Muscle of back (tissue), 11 donors: Measurements from ENCODE around the gene DISC1. TPM values are rescaled to one million over a fixed set of nuclear protein-coding genes. Genes with fewer than 3 reads are reported as not detected.
"Not testable (repeated sequence)": the region's sequence is repeated elsewhere in the genome, so short reads cannot be mapped to it uniquely, and the experiment has no call there.

Experiments
- DNase-seq, 3 donors: peaks; one replicate each; pipeline versions ENCODE4 v3.0.0 to v3.0.0-alpha.2; 2013
- polyA plus RNA-seq, 10 donors: library from polyadenylated mRNA; unstranded; fragments of 120-200 nt; gene quantifications; one replicate each; pipeline ENCODE4 v1.2.1, GENCODE V29; 2013; ENCODE audit not compliant: insufficient read length in 10 of 10

The DISC1 gene
- polyA plus RNA-seq, 10 donors = 5.2 to 9.3 (median 7.2) TPM

DNA sequence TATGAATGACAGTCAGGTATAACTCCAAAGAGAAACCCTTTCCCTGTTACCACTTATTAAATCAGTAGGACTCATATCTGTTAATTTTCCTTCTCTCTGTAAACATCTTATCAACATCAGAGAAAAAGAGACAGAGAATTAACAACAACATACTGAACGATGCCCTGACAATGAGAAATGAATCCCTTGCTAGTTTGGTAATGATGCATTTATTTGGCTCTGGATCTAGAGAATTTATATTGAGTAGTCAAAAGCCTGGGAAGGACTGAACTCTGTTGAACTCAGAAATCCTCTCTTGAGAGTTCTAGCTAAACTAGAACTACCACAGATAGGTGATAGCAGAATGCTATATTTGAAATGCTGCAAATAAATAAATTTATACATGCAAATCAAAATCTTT, 325.6 kb downstream of the DISC1 start:
- DNase-seq = peak in 1 of 3 donors; percentile 47

DNA sequence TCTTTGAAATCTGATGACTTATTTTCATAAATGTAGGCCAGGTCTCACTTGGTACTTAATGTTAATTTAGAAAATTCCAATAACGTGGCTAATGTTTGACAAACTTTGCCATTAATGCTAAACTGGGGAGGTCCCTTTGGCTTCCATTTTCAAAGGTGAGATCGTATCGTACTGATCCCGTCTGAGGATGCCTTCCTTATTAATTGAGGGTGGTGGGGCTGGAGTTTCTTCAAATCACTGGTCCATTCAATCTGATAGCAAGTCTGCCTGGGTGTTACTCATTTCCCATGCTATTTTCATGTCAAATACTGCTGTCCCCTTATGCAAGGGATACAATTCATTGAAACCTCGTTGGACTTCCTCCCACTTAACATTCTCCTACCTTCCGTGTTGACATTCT, 327.1 kb downstream of the DISC1 start:
- no peak for DNase-seq

DNA sequence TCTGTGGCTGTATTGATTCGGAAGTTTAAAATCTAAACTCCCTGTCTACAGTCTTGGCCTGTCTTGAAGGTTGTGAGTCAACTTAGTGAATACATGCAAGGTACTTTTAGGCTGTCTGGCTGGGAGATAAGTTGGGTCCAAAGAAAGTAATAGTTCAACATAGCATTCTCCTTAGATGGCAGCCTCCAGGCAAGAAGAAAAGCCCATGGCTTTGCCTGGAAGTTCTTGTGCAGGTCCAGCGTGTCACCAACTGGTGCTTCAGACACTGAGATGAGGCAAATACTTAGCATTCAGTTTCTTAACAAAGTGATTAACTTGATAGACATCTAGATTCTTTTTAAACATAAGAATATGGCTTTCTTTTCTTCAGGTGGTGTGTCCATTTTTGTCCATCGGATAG, 328.2 kb downstream of the DISC1 start:
- DNase-seq = no peak

DNA sequence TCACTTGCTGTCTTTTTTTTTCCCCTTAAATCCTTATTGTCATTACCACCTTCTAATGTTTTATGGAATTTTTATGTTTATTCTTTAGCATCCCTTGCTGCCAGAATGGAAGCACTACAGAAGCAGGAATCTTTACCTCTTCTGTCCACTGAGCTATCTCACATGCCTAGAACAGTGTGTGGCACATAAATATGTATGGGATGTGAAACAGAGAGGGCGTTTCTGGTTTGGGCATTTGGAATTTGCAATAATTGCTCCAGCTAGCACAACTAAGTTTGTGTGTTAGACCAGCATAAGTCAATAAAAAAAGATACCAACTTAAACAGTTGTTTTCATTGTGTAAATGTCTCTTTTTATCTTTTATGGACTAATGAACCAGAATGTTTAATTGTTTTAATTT, 330.8 kb downstream of the DISC1 start:
- no peak for DNase-seq

DNA sequence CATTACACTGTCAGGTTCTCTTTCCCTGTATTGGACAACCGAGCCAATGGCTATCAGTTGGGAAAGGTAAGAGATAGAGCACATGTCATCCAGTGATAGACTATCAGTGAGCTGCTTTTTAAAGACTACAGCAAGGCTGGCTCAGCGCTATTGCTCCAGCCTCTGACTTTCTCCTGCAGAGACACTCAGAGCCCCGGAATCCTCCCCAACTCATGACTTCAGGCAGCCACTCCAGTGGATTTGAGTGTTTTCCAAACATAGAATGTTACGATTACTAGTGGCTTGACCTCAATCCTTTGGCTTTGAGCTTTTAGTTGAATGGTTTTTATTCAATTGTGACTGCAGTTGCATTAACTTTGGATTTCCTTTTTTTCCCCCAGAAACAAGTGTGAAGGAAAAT, 331.9 kb downstream of the DISC1 start:
- DNase-seq = no peak

DNA sequence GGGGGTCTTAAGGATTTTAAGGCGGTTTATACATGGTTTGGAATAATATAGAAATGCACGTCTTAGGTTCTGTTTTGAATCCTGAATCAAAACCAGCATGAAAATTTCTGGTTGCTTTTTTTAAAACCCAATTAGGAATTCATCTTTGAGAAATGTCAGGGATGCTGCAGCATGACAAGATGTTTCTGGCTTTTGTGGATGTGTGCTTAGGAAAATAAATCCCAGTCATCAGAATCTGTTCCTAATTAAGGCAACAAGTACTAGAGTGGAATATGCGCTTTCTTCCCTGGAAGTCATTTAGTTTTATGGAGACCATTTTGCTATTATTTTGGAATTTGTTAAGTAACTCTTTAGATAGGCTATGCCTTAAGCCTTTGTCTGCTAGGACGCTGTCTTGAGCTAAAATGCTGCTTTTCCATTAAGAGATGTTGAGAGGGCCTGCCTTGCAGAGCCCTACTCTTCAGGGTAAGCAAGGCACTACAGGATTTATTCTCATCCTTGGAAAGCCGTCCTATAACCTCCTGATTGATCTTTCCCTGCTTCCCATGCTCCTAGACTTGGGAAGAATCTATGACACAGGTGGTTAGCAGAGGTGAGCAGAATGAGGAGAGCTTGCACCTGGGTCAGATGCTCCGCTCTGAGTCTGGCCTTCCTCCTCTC, 332.8 kb downstream of the DISC1 start:
- peak in 1 of 3 donors; percentile 48 for DNase-seq

DNA sequence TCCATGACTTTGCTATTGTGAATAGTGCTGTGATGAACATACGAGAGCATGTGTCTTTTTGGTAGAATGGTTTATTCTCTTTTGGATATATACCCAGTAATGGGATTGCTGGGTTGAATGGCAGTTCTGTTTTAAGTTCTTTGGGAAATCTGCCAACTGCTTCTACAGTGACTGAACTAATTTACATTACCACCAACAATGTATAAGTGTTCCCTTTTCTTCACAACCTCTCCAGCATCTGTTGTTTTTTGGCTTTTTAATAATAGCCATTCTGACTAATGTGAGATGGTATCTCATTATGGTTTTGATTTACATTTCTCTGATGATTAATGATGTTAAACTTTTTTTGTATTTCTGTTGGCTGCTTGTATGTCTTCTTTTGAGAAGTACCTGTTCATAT, 335.2 kb downstream of the DISC1 start:
- not testable (repeated sequence) for DNase-seq

DNA sequence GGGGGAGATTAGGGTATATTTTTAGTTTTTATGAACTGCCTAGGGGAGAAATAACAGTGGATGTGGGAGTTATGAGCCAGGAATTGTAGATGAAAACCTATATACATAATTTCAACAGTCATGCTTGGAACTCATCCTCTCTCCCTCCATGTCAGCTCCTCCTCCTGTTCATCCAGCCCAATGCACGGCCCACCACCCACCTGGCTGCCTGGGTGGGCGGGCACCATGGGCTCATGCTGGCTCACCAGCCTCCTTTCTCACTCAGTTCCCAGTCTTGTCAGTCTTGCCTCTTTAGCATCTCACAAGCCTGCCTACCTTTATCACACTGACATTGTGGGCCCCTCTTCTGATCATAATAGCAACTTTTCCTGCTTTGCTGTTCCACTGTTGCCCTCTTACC, 336.0 kb downstream of the DISC1 start:
- DNase-seq = no peak

DNA sequence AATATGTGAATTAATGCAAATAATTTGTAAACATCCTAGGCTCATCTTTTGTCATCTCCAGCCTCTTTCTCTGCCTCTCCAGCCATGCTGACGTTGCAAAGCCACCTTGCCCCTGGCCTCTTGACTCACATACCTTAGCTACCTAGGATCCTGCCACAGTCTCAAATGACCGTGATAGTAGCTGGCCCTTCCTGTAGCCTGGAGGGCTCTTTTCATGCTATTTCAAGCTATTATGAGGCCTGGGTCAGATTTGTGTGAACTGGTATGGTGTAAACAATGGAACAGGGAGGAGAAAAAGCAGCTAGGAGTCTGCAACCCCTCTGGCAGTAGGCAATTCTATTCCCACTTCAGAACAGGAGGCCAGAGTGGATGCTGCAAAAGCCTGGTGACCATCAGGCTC, 337.7 kb downstream of the DISC1 start:
- no peak for DNase-seq

DNA sequence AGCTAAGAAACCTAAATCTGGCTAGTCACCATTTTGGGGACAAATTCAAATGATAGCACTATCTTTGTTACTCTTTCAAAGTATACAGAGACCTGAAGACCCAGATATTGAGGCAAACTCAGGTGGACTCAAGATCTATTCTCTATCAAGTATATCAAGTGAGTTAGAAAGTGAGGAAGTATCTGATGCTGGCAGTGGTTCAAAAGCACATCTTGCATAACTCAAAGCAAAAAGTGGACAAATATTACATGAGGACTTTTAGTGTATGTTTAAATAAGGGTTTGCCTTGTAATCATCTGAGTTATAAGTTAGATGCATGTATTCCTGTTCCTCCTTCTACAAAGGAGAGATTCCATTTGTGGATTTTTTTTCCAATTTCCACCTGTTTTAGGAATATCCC, 338.4 kb downstream of the DISC1 start:
- DNase-seq = no peak

DNA sequence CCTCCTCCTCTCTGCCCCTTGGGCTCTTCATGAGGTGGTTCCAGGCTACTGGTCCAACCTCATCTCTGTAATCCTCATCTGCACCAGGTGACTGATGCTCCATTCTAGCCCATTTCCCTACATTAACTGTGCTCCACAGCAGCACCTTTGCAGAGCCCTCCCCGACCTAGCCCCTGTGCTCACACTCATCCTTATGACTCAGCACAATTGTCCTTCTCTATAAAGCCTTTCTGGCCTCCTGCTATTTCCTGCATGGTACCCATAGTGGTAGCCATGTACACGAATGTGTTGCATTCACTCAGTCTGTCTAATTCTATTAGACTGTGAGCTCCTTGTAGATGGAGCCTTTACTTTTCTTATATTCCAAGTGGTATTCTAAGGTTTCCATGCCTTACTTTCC, 339.0 kb downstream of the DISC1 start:
- no peak for DNase-seq

DNA sequence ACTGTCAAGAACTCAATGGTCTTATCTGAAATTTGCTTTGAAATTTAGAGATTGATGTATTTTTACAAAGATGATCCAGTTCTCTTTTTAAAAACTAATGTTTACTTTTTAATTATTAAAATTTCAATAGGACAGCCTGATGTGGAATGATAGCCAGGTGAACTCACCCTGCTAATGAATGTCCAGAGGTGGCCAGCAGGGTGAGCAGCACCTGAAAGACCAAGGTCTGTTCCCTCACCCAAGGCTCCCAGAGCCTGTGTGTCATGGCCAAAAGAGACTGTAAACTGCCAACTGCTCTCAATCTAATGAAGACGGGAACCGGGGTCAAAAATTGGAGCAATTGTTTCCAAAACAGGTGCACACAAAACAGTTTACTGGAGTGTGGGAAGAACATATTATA, 340.4 kb downstream of the DISC1 start:
- no peak for DNase-seq

DNA sequence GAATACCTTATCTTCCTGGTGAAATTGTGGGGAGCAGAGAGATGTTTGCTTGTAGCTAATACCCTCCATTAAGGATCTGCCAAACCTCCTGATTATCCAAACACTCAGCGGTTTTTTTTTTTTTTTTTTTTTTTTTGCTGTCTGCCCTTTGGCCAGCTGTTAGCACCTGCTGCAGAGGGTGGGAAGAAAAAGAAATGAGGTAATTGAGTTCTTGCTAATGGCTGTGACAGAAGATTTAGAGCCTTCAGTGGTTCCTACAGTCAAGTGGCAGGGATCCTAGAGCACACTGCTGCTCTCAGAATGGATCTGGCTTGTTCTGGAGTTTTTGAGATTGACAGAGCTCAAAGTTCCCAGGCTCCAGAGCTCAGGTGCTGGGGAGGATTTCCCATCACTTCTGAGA, 342.5 kb downstream of the DISC1 start:
- peak in 1 of 3 donors; percentile 33 for DNase-seq

DNA sequence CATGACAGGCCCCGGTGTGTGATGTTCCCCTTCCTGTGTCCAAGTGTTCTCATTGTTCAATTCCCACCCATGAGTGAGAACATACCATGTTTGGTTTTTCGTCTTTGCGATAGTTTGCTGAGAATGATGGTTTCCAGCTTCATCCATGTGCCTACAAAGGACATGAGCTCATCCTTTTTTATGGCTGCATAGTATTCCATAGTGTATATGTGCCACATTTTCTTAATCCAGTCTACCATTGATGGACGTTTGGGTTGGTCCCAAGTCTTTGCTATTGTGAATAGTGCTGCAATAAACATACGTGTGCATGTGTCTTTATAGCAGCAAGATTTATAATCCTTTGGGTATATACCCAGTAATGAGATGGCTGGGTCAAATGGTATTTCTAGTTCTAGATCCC, 343.2 kb downstream of the DISC1 start:
- not testable (repeated sequence) for DNase-seq

DNA sequence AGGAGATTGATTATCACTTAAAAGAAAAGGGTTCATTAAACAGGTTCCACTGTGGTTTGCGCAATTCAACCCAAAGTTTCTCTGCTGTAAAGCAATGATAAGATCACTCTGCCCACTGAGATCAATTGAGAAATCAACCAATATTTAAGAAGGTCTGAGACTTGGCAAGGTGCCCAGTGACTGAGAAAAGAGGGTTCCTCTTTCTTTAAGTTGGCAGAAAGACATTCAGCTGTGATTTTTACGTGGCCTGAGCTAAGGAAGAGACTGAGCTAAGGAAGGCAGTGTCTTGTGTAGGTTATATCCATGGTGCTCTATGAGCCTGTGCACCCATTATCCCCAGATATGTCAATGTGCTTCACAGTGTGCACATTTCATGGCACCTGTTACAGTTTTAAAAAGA, 344.1 kb downstream of the DISC1 start:
- peak in 1 of 3 donors; percentile 22 for DNase-seq

DNA sequence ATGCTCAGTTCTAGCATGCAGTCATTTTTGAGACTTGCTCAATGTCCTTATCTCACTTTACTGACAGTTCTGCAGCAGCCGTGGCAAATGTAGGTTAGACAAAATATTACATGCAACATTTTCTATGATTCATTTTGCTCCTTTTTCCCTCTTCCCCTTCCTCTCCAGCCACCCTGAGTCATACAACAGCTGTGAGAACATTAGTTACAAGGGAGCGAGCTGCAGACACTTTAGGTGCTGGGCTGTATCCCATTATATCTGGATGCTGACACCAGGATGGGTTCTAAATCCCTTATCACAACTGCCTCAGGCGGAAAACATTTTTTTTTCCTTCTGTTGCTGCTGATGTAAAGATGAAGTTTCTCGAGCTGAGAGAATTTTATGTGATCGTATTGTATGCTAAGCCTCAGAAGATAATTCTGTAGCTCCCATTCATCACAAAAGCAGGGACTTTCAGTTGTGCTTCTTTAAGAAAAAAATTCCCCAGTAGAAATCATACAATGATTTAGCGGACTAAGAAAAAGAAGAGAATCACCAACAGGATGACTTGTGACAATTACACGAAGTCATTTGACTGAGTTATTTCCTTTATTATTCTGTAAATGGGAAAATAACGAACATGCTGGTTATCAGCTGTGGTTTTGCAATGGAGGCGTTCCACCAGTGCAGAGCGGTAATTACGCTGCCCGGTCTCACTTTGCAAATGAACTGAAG, 345.0 kb downstream of the DISC1 start:
- peak in 1 of 3 donors; percentile 23 for DNase-seq

DNA sequence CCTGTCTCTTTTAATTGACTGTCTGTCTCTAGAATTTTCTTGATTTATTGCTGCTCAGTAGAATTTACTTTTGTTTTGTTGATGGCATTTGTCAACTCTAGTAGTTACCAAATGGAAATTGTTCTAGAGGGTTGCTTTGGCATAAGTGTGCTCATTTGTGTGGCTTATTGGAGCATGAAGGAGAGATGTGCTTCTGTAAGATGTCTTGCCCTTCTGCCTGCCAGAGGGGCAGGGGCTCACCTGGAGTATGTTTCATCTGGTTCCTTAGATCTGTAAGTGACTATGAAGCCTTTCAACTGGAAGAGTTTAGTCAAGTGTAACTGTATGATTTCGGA, 345.5 kb downstream of the DISC1 start:
- DNase-seq = no peak

DNA sequence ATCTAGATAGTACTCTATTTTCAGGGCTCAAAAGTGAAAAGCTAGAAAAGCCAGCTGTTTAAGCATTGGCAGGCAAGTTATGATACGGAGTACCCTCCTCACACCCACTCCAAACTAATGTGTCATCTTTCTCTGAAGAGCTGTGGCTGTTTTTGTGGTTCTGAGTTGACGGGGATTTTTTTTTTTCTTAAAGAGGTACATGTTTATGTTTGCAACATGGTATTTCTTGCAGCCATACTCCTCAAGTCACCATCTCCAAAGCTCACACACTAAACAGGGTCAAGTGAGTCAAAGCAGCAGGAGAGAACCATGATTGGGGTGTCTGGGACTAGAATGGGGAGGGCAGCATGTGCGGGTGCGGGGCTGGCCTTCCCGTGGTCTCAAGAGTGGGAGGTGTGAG, 347.2 kb downstream of the DISC1 start:
- no peak for DNase-seq

DNA sequence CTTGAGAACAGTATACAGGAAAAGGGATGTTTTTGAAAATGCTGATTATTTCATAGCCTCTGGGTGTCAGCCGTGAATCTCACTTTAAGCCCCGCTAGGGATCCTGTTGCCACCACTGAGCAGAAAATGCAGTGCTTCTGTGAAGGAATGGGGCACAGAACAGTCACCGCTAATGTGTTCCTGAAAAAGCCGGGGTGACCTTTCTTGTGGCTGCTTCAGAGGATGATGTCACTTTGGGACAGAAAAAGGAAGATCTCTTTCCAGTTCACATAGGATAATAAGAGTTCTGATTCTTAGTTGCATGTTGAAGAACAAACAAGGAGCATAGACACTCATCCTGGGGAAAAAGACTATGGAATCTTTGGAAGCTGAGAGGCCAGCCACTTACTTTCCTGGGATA, 349.6 kb downstream of the DISC1 start:
- DNase-seq = no peak

DNA sequence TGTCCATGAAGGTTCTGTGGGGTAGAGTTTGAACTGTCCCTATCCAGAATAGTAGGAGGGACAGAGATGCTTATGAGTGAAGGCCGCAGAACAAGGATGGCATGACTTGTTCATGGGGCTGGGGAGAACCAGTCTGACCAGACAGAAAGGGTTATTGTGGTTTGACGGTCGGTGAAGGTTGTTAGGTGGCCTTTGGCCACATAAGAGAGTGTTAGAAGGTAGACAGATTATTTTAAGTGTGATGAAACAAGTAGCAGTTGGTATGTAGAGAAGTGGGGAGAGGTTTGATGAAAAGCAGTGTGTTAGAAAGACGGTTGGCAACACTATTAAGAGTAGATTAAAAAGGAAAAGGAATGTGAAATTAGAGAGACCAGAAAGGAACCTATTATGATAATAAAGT, 355.1 kb downstream of the DISC1 start:
- DNase-seq = no peak

DNA sequence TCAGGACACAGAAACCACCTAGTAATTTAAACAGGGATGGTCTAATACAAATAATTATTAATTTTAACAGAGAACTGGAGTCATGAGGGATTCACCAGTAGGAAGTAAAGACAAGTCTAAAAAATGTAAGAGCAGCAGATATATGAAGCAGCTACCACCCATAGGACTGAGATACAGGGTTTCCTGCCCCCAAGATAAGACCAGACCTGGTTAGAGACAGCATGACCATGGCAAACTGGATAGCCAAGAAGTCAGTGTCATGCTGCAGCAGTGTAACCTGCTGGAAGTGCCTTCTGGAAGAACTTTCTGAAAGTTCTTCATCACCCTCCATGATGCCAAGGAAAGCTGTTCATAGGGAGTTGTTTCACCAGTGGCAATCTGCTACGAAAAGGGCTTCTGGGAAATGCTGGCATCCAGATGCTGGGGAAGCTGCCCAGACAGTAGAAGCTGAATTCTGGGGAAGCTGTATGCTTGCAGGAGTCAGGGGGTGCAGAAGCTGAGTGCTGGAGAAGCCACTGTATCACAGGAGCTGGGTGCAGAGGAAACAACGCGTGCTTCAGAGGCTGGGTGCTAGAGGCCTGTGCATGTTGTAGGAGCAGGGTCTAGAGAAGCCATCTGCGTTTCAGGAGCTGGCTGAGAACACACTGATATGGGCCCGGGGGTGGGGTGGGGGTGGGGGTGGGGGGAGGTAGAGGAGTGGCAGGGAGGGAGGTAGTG, 356.4 kb downstream of the DISC1 start:
- DNase-seq = no peak

DNA sequence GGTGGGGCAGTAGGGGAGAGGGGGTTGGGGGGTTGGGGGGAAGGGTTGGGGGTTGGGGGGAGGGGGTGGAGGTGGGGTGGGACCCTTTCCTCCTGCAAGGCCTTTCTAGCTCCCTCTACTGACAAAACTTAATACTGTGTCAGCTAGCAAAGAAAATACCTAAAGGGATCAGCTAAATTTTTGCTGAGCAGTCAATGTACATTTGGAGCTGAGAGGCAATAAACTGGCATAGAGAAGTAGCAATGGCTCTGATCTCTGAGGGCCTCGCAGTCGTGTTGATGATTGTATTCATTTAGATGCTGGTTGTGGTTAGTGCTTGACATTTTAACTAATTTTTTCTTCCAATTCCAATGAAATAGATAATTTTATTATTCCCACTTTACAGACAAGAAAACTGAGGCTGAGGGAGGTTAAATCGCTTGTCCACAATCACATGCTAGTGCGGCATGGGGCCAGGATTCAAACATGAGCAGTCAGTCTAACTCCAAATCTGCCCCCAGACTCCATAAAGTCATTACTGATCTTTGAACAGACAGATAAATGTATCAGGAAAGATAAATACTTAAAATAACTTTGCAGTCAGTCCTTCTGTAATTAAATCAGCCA, 357.1 kb downstream of the DISC1 start:
- no peak for DNase-seq
